22Rv1 (cell line): Measurements from ENCODE around the gene TBC1D22A.

Experiments used
- CTCF ChIP-seq: fragments of 450-650 bp; IDR thresholded peaks from 2 replicates; pipeline ENCODE4 v1.5.1; 2017; ENCODE audit warnings: mild to moderate bottlenecking
- ZFX ChIP-seq: fragments of 450-650 bp; IDR thresholded peaks from 2 replicates; pipeline ENCODE4 v1.6.1; 2017; ENCODE audit warnings: antibody characterized with exemption, borderline replicate concordance

GRCh38 chr22:46789992-46790391 lies 27.5 kb downstream of the TBC1D22A start:
- TF ChIP-seq CTCF = no peak
- TF ChIP-seq ZFX = no peak
